Head of caudate nucleus (tissue), 42 donors: Measurements from ENCODE around the gene GALNT1.
A peak's percentile ranks its signal among the peaks of the same experiment; 100 is the strongest.

Experiments
- DNase-seq, 42 donors: peaks; one replicate each; pipeline versions ENCODE4 v3.0.0 to v3.0.0-alpha.2; 2020 to 2021; ENCODE audit warnings: mixed read lengths in 7 of 42
- intact Hi-C: fragments of 100-400 bp; cut with DNase I; formaldehyde crosslinking; loops from one replicate; pipeline ENCODE4 v1.15.0; 2022

Gene GALNT1

GRCh38 chr18:35580701-35581539 is 620 bp upstream of the GALNT1 start:
- intact Hi-C loops = no loop called here
- peak in 41 of 42 donors; percentile 26 to 83 (median 68) for DNase-seq

GRCh38 chr18:35581898-35582641 is 530 bp downstream of the GALNT1 start:
- intact Hi-C loops = no loop called here
- DNase-seq = peak in 28 of 42 donors; percentile 10 to 60 (median 30)

GRCh38 chr18:35582899-35583558 is 1.5 kb downstream of the GALNT1 start:
- intact Hi-C loops = no loop called here
- DNase-seq = peak in 4 of 42 donors; percentile 11 to 41 (median 25)

- intact Hi-C loops = loop anchor here (5.0 kb wide), 1 partner anchor 87 kb away; the partner anchor contains the start of gene INO80C
These were observed 3.2 kb downstream of the GALNT1 start for GRCh38 chr18:35584735-35585134.

GRCh38 chr18:35585608-35586007 is 4.1 kb downstream of the GALNT1 start:
- intact Hi-C loops = loop anchor here (5.0 kb wide), 1 partner anchor 88 kb away; the partner anchor contains the start of gene INO80C
- no peak for DNase-seq

More at GRCh38 chr18:35584735-35585134, 3.2 kb downstream of the GALNT1 start:
- no peak for DNase-seq

- intact Hi-C loops = loop anchor here (5.0 kb wide), 1 partner anchor 91 kb away; the partner anchor contains the start of gene INO80C
- no peak for DNase-seq
These were observed 6.6 kb downstream of the GALNT1 start for GRCh38 chr18:35588122-35588521.

GRCh38 chr18:35588995-35589394 is 7.5 kb downstream of the GALNT1 start:
- intact Hi-C loops = loop anchor here (5.0 kb wide), 1 partner anchor 92 kb away; the partner anchor contains the start of gene INO80C

GRCh38 chr18:35589546-35589945 is 8.0 kb downstream of the GALNT1 start:
- intact Hi-C loops = loop anchor here (5.0 kb wide), 1 partner anchor 92 kb away; the partner anchor contains the start of gene INO80C
- DNase-seq = no peak

More at GRCh38 chr18:35588995-35589394, 7.5 kb downstream of the GALNT1 start:
- DNase-seq = no peak

GRCh38 chr18:35590935-35591334 is 9.4 kb downstream of the GALNT1 start:
- intact Hi-C loops = no loop called here
- no peak for DNase-seq

- no peak for DNase-seq
- intact Hi-C loops = no loop called here
These were observed 10.8 kb downstream of the GALNT1 start for GRCh38 chr18:35592298-35592697.

GRCh38 chr18:35593859-35594258 is 12.3 kb downstream of the GALNT1 start:
- no peak for DNase-seq
- intact Hi-C loops = no loop called here

- DNase-seq = no peak
- intact Hi-C loops = no loop called here
These were observed 16.2 kb downstream of the GALNT1 start for GRCh38 chr18:35597758-35598157.

- intact Hi-C loops = no loop called here
- DNase-seq = no peak
These were observed 20.8 kb downstream of the GALNT1 start for GRCh38 chr18:35602193-35602820.

GRCh38 chr18:35603008-35603407 is 21.5 kb downstream of the GALNT1 start:
- no peak for DNase-seq
- intact Hi-C loops = no loop called here

GRCh38 chr18:35603528-35603927 is 22.0 kb downstream of the GALNT1 start:
- intact Hi-C loops = no loop called here

GRCh38 chr18:35604369-35604768 is 22.8 kb downstream of the GALNT1 start:
- DNase-seq = no peak
- intact Hi-C loops = no loop called here

More at GRCh38 chr18:35603528-35603927, 22.0 kb downstream of the GALNT1 start:
- DNase-seq = no peak

- no peak for DNase-seq
- intact Hi-C loops = no loop called here
These were observed 24.3 kb downstream of the GALNT1 start for GRCh38 chr18:35605686-35606417.

GRCh38 chr18:35609236-35609635 is 27.7 kb downstream of the GALNT1 start:
- intact Hi-C loops = no loop called here
- DNase-seq = no peak
